MM.1S (cell line): Measurements from ENCODE around the gene ISX.

Source experiments
- DNase-seq: peaks from one replicate; pipeline ENCODE4 v3.0.0-alpha.2; 2015
- H2AFZ ChIP-seq: fragments of 300-600 bp; sonication (generic); 2 replicates; pipeline ENCODE4 v1.6.0; 2016; ENCODE audit warnings: antibody characterized with exemption, low read length
- H3F3A ChIP-seq: fragments of 300-600 bp; sonication (generic); 2 replicates; pipeline ENCODE4 v1.6.1; 2016; ENCODE audit warnings: mild to moderate bottlenecking, antibody characterized with exemption, low read length, moderate library complexity, mixed read lengths; ENCODE audit not compliant: insufficient read depth
- H3K27ac ChIP-seq: fragments of 300-600 bp; sonication (generic); 2 replicates; pipeline ENCODE4 v1.5.1; 2016; ENCODE audit warnings: mild to moderate bottlenecking, low read length
- H3K27me3 ChIP-seq: fragments of 300-600 bp; sonication (generic); replicated peaks from 2 replicates; pipeline ENCODE4 v1.6.0; 2016; ENCODE audit warnings: low read length; ENCODE audit not compliant: insufficient read depth
- H3K36me3 ChIP-seq: fragments of 300-600 bp; sonication (generic); replicated peaks from 2 replicates; pipeline ENCODE4 v1.6.1; 2016; ENCODE audit warnings: mild to moderate bottlenecking, low read length, mixed read lengths; ENCODE audit not compliant: insufficient read depth
- H3K4me1 ChIP-seq: fragments of 300-600 bp; sonication (generic); 2 replicates; pipeline ENCODE4 v1.6.1; 2016; ENCODE audit warnings: low read length, mixed read lengths
- H3K4me2 ChIP-seq: fragments of 300-600 bp; sonication (generic); 2 replicates; pipeline ENCODE4 v1.6.0; 2016; ENCODE audit warnings: low read depth, low read length
- H3K4me3 ChIP-seq: fragments of 300-600 bp; sonication (generic); 2 replicates; pipeline ENCODE4 v1.5.1; 2016; ENCODE audit warnings: low read length, mixed read lengths
- H3K79me2 ChIP-seq: fragments of 300-600 bp; sonication (generic); 2 replicates; pipeline ENCODE4 v1.6.1; 2016; ENCODE audit warnings: mixed run types, low read length, mixed read lengths
- H3K9ac ChIP-seq: fragments of 300-600 bp; sonication (generic); 2 replicates; pipeline ENCODE4 v1.6.1; 2016; ENCODE audit warnings: low read length, mixed read lengths
- H3K9me2 ChIP-seq: fragments of 300-600 bp; sonication (generic); replicated peaks from 2 replicates; pipeline ENCODE4 v1.6.1; 2016; ENCODE audit warnings: mild to moderate bottlenecking, low read length, mixed read lengths; ENCODE audit not compliant: insufficient read depth
- H3K9me3 ChIP-seq: fragments of 300-600 bp; sonication (generic); replicated peaks from 2 replicates; pipeline ENCODE4 v1.6.1; 2016; ENCODE audit warnings: mild to moderate bottlenecking, low read length, mixed read lengths; ENCODE audit not compliant: insufficient read depth
- H4K20me1 ChIP-seq: fragments of 300-600 bp; sonication (generic); 2 replicates; pipeline ENCODE4 v1.6.1; 2016; ENCODE audit warnings: mild to moderate bottlenecking, low read length, moderate library complexity, mixed read lengths; ENCODE audit not compliant: insufficient read depth
- CTCF ChIP-seq: fragments of 300-600 bp; sonication (generic); IDR thresholded peaks from 2 replicates; pipeline ENCODE4 v1.5.1; 2016; ENCODE audit warnings: antibody characterized with exemption, low read length, mixed read lengths
- EZH2 ChIP-seq: fragments of 300-600 bp; sonication (generic); optimal IDR thresholded peaks from 2 replicates; pipeline ENCODE3; 2017; ENCODE audit warnings: low read depth, mild to moderate bottlenecking, antibody characterized with exemption, low read length, mixed read lengths
- EZH2phosphoT487 ChIP-seq: fragments of 300-600 bp; sonication (generic); IDR thresholded peaks from 2 replicates; pipeline ENCODE4 v1.6.1; 2018; ENCODE audit warnings: antibody characterized with exemption, low read length

The ISX gene

GRCh38 chr22:35051791-35052190 is 14.2 kb upstream of the ISX start:
- H3K27me3 ChIP-seq, result no peaks in the 10 kb centered on the region
- no peaks in the 10 kb centered on the region for H4K20me1 ChIP-seq
- H3K4me2 ChIP-seq, result no peak overlapping the region
- H3F3A ChIP-seq, result no peaks in the 10 kb centered on the region
- H3K4me1 ChIP-seq, result no peaks in the 10 kb centered on the region
- H3K9me2 ChIP-seq, result no peaks in the 10 kb centered on the region
- H3K79me2 ChIP-seq, result no peaks in the 10 kb centered on the region
- no peaks in the 10 kb centered on the region for H3K9me3 ChIP-seq
- no peak overlapping the region for H3K4me3 ChIP-seq
- no peak for DNase-seq
- no peak overlapping the region for H3K27ac ChIP-seq
- no peak for TF ChIP-seq CTCF
- H2AFZ ChIP-seq, result no peak overlapping the region
- no peaks in the 10 kb centered on the region for H3K36me3 ChIP-seq
- H3K9ac ChIP-seq, result no peak overlapping the region

- TF ChIP-seq CTCF (no peak), EZH2 (no peak), EZH2phosphoT487 (no peak)
- Histone ChIP-seq H3K36me3 (no peaks in the 10 kb centered on the region), H3K4me3 (no peak overlapping the region), H3K4me2 (no peak overlapping the region), H3K27me3 (no peaks in the 10 kb centered on the region), H4K20me1 (no peaks in the 10 kb centered on the region), H3K79me2 (no peaks in the 10 kb centered on the region), H3F3A (no peaks in the 10 kb centered on the region), H2AFZ (no peak overlapping the region), H3K9me3 (no peaks in the 10 kb centered on the region), H3K4me1 (no peaks in the 10 kb centered on the region), H3K9me2 (no peaks in the 10 kb centered on the region), H3K9ac (no peak overlapping the region), H3K27ac (no peak overlapping the region)
- no peak for DNase-seq
Observed at GRCh38 chr22:35053060-35053835, 12.7 kb upstream of the ISX start.

- H4K20me1 ChIP-seq, result no peaks in the 10 kb centered on the region
- TF ChIP-seq EZH2phosphoT487 (no peak), EZH2 (no peak), CTCF (no peak)
- H2AFZ ChIP-seq, result no peak overlapping the region
- H3K4me1 ChIP-seq, result no peaks in the 10 kb centered on the region
- H3K27ac ChIP-seq, result no peak overlapping the region
- H3F3A ChIP-seq, result no peaks in the 10 kb centered on the region
- no peaks in the 10 kb centered on the region for H3K36me3 ChIP-seq
- H3K9me3 ChIP-seq, result no peaks in the 10 kb centered on the region
- no peak overlapping the region for H3K9ac ChIP-seq
- no peak overlapping the region for H3K4me2 ChIP-seq
- H3K9me2 ChIP-seq, result no peaks in the 10 kb centered on the region
- no peaks in the 10 kb centered on the region for H3K27me3 ChIP-seq
- H3K4me3 ChIP-seq, result no peak overlapping the region
- no peaks in the 10 kb centered on the region for H3K79me2 ChIP-seq
- no peak for DNase-seq
Observed at GRCh38 chr22:35054064-35054463, 11.9 kb upstream of the ISX start.
